ENCODE results near the gene PATJ.

PATJ gene

GRCh38 chr1:61981870-61982660 is 239.8 kb downstream of the PATJ start:
- no peak for DNase-seq (ENCODE audit: low read depth)

DNA sequence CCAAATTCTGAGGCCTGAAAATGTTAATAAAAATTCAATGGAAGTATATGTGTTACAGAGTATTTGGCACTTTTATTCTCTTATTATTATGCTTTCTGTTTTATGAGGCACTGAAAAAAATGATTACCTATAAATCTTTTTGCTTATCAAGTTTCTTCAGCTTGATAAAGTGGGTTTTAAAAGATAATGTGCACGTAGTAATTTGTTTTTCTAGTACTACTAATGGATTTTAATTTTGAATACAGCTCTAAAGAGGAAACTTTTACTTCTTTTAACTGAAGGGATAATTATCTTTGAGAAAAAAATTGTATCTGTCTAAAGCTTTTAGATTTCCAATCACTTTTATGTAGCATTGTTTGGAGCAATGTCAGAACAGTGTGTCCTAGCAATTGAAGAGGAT is 241.0 kb downstream of the PATJ start:
- DNase-seq (ENCODE audit: low read depth): no peak

DNA sequence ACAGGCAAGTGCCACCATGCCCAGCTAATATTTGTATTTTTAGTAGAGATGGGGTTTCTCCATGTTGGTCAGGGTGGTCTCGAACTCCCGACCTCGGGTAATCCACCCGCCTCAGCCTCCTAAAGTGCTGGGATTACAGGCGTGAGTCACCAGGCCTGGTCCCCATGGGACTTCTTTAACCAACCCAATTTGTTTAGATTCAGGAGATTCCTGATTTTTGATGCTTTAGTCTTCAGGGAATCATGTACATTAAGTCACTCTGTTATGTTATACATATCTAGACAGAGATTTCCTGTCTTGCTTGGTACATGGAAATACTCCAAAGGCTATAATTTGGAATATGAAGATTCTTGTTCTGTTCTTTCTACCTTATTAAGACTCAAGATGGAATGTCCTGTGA is 250.0 kb downstream of the PATJ start:
- no peak for DNase-seq (ENCODE audit: low read depth)

- DNase-seq (ENCODE audit: low read depth): peak; percentile 9
These were observed 251.2 kb downstream of the PATJ start for GRCh38 chr1:61993331-61993961.

DNA sequence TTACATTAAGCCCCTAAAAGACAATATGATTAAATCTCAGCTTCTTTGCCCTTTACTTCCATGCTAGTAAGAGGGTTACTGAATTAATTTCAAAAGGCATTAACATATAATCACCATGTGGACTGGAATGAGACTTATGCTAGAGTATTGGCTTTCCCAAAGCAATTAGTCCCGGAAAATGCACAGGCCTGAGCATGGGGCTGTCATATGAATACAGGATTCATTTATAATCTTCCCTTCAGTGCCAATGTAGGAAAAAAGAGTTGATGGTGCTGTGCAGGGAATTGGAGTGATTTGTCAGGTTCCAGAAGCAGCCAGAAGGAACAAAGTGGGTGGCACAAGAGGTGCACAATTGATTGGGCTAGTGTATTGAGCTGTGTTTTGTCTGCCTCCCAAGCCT is 253.4 kb downstream of the PATJ start:
- DNase-seq (ENCODE audit: low read depth): no peak

- no peak for DNase-seq (ENCODE audit: low read depth)
These were observed 254.8 kb downstream of the PATJ start for GRCh38 chr1:61997123-61997522.

- no peak for DNase-seq (ENCODE audit: low read depth)
These were observed 261.5 kb downstream of the PATJ start for GRCh38 chr1:62003777-62004176.

GRCh38 chr1:62006690-62007089 is 264.4 kb downstream of the PATJ start:
- DNase-seq (ENCODE audit: low read depth): no peak

DNA sequence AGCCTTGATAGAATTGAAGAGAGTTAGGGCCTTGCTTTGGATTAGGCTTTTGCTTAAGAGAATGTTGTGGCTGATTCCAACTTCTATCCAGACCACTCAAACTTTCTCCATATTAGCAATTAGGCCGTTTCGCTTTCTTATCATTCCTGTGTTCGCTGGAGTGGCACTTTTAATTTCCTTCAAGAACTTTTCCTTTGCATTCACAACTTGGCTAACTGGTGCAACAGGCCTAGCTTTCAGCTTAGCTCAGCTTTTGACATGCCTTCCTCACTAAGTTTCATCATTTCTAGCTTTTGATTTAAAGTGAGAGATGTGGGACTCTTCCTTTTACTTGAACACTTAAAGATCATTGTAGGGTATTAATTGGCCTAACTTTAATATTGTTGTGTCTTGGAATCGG is 268.7 kb downstream of the PATJ start:
- DNase-seq (ENCODE audit: low read depth): no peak

- DNase-seq (ENCODE audit: low read depth): no peak
These were observed 269.8 kb downstream of the PATJ start for GRCh38 chr1:62012095-62012494.

GRCh38 chr1:62012836-62013235 is 270.6 kb downstream of the PATJ start:
- no peak for DNase-seq (ENCODE audit: low read depth)

- no peak for DNase-seq (ENCODE audit: low read depth)
These were observed 271.0 kb downstream of the PATJ start for GRCh38 chr1:62013264-62013663.

- DNase-seq (ENCODE audit: low read depth): no peak
These were observed 280.2 kb downstream of the PATJ start for GRCh38 chr1:62022382-62022983.

GRCh38 chr1:62024690-62025089 is 282.4 kb downstream of the PATJ start:
- DNase-seq (ENCODE audit: low read depth): no peak

DNA sequence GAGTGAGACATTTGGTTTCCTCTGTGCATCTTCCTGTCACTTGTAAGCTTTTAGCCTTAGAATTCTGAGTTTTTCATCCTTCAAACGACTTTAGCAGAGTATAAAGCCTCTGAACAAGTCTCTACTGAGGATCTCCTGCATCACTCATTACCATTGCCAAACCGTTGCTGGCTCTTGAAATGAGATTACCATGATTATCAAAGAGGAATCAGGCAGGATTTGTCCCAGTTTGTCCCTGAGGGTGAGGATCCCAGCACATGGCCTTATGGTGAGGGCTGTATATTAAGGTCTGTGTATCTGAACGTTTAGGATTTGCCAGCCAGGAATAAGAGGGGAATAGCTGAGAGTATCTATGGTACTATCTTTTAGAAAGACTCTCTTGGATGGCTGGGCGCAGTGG is 282.9 kb downstream of the PATJ start:
- DNase-seq (ENCODE audit: low read depth): no peak

- no peak for DNase-seq (ENCODE audit: low read depth)
These were observed 283.6 kb downstream of the PATJ start for GRCh38 chr1:62025892-62026291.

GRCh38 chr1:62029704-62030103 is 287.4 kb downstream of the PATJ start:
- DNase-seq (ENCODE audit: low read depth): no peak

GRCh38 chr1:62034790-62035189 is 292.5 kb downstream of the PATJ start:
- DNase-seq (ENCODE audit: low read depth): no peak

DNA sequence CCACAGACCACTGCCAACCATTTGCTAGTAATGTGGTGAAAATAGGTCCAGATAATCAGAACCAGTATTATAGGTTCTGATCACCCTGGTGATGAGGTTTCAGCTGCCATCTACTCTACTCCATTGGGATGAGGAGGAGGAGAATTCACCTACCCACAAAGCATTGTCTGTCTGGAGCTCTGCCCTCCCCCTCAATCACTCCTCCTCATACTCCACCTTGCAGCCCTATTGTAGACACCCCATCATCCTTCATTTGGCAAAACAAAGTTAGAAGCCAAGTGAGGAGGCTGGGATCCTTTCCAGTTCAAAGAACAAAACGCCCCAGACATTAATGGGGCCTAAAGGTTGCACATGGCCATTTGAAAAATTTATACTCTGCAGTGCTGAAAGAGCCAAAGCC is 295.0 kb downstream of the PATJ start:
- DNase-seq (ENCODE audit: low read depth): no peak

DNA sequence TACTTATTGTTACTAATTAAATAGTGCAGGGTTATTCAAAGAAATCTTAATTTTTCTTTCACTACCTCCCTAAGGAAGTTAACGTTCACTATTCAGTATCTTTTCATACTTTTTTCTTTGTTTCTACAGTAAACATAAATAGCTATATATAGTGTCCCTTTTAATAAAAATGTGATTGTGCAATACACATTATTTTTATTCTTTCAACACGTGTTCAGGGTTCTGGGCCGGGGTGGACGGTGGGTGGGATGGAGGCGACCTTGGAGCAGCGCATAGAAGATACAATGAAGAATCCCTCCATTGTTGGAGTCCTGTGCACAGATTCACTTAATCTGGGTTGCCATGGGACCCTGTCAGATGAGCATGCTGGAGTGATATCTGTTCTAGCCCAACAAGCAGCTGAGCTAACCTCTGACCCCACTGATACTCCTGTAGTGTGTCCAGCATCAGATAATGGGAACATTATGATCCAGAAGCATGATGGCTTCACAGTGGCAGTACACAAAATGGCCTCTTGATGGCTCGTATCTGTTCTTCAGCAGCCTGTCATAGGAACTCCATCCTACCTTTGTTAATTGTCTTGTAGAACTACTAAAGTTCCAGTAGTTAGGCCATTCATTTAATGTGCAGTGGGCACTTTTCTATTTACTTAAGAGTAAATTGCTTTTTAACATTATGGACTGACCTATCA is 296.5 kb downstream of the PATJ start:
- no peak for DNase-seq (ENCODE audit: low read depth)

DNA sequence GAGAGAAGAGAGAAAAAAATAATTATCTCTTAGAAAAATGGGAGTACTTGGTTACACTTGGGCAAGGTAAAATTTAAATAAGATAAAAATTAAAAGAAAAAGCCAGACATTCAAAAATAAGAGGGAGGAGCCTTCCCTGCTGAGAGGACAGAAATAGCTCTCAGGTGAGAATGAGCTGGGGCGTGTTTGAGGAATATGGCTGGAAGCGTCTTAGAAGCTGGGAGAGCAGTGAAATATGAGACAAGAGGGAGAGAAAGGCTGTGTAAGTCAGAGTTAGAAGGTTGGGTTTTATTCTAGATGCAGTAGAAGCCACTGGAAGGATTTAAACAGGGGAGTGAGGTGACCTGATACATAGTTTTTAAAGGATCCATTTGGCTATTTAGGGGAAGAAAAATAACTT is 298.2 kb downstream of the PATJ start:
- no peak for DNase-seq (ENCODE audit: low read depth)

- no peak for DNase-seq (ENCODE audit: low read depth)
These were observed 298.7 kb downstream of the PATJ start for GRCh38 chr1:62040973-62041372.

DNA sequence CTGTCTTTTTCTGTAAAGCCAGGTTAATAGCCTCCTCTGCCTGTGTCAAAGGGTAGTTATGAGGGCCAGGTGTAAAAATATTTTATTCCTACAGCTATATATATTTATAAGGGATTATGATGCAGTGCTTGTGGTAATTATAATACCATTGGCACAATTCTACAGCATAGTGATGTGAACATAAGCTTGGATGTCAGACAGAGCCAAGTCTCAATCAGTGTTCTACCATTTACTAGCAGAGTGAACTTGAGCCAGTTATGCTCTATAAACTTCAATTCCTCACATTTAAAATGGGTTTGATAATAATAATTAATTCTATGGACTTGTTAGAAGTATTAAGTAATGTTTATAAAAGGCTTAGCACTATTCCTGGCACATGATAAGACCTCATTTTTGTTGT is 300.9 kb downstream of the PATJ start:
- no peak for DNase-seq (ENCODE audit: low read depth)

All from non-pigmented ciliary epithelial cell (primary cell).